ENCODE measurements around the gene MLKL.

The MLKL gene

DNA sequence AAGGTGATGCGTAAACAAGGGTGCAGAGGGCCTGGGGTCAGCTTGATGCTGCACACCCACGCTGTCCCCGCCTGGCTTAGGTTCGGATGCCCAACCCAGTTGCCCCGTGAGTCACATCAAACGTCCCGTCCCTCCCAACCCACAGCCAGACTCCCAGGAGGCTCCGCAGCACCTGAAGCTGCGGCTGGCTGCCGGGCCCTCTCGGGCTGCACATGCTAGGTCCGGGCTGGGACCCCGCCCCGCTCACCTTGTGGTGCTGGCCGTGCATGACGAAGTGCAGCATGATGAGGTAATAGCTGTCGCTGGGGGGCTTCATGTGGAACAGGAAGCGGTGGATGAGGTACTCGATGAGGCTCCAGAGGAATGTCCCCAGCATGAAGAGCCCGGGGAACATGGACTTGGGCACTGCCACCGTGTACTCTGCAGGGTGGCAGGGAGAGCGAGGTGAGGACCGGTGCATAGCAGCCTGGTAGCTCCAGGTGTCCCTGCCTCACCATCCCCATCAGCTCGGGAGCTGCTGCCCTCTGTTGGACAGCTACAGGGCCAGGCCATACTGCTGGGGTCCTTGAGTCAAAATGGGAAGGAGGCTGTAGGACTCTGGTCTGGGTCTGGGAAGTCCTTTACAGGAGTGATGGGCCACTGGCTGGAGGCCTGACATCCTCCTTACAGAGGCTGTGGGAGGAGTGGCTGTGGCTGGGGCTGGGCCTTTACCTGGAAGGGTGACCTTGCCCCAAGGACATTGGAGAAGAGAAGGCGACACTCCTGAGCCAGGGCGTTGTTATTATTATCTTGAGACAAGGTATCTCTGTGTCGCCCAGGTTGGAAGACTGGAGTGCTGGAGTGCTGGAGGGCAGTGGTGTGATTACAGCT is 18.3 kb upstream of the MLKL start:
- no peak for TF ChIP-seq CTCF (IDR thresholded peaks at IDR 0.05; ENCODE audit: low read depth, low read length)

DNA sequence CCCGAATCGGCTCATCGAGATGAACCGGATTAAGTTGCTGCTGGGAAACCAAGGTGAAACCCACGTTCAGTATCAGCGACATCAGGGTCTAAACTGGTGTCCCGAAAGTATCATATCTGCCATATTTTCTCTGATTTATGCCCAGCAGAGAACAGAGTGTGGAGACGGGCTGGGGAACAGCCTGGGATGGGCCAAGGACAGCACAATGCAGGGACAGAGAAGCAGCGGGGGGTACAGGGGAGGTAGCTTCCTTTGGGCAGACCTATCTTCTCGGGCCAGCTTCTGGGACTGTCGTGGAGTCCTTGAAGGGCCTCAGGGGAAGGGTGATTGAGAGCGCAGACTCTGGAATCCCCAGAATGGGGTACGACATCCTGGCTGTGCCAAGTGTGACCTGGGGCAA is 17.5 kb upstream of the MLKL start:
- no peak for DNase-seq (ENCODE audit: low read depth in 2 of 2)
- TF ChIP-seq CTCF (IDR thresholded peaks at IDR 0.05; ENCODE audit: low read depth, low read length), result no peak
- H3K4me3 ChIP-seq (replicated peaks in 1 of 2; ENCODE audit: low read depth in 2 of 2, low read length in 2 of 2), result no peak overlapping the region

More for the DNA sequence above, 18.3 kb upstream of the MLKL start:
- H3K4me3 ChIP-seq (replicated peaks in 1 of 2; ENCODE audit: low read depth in 2 of 2, low read length in 2 of 2), result no peak overlapping the region
- no peak for DNase-seq (ENCODE audit: low read depth in 2 of 2)

DNA sequence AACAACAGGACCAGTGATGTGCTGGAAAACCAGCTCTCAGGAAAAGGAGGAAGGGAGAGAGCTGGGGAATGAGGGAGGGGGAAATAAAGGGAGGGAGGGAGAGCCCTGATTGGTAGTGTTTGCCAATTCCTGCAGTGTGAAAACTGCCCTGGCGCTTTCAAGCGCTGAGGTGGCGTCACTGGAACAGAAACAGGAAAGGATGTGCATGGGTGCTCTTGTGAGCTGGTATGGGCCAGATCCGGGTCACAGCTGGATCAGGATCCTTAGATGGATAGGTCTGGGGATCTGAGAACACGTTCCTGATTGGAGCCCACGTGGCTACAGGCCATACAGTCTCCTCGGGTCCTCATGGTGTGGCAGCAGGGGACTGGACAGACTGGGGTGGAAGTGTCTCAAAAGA is 16.7 kb upstream of the MLKL start:
- no peak for TF ChIP-seq CTCF (IDR thresholded peaks at IDR 0.05; ENCODE audit: low read depth, low read length)
- DNase-seq (ENCODE audit: low read depth in 2 of 2), result no peak

DNA sequence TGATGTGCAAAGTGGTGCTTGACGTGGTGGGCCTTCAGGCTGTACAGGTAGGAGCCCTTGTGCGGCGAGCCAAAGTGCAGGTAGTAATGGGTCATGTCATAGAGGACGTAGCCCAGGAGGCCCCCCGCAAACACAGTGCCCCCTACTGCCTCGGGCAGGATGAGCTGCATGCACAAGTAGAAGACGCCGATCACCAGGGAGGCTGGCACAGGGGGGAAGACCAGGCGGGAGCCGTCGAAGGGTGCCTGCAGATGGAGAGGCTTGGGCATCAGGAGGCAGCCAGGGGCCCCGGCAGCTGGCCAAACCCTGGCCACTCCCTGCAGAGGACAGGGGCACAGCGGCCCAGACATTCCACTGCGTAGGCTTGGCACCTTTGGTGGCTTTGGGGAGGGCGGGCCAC is 15.7 kb upstream of the MLKL start:
- no peak for DNase-seq (ENCODE audit: low read depth in 2 of 2)
- no peak overlapping the region for H3K4me3 ChIP-seq (replicated peaks in 1 of 2; ENCODE audit: low read depth in 2 of 2, low read length in 2 of 2)
- TF ChIP-seq CTCF (IDR thresholded peaks at IDR 0.05; ENCODE audit: low read depth, low read length), result no peak

More for the DNA sequence above, 16.7 kb upstream of the MLKL start:
- H3K4me3 ChIP-seq (replicated peaks in 1 of 2; ENCODE audit: low read depth in 2 of 2, low read length in 2 of 2), result no peak overlapping the region

DNA sequence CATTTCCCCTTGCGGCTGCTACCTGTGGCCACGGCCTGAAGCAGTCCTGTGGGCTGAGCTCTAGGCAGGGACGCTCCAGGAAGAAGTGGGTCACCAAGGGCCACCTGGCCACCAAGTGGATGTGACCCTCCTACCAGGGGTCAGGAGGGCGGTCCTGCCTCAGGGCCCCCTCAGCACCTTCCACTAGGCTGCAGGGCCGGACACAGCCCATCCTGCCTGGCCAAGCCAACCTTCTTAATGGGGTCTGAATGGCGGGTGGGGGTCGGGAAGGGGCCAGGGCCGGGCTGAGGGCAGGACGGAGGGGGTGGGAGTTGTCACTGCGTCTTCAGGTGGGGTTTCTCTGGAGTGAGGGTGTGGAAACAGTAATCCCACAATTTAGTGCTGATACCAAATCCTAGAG is 13.2 kb upstream of the MLKL start:
- no peak for DNase-seq (ENCODE audit: low read depth in 2 of 2)
- no peak overlapping the region for H3K4me3 ChIP-seq (replicated peaks in 1 of 2; ENCODE audit: low read depth in 2 of 2, low read length in 2 of 2)
- no peak for TF ChIP-seq CTCF (IDR thresholded peaks at IDR 0.05; ENCODE audit: low read depth, low read length)

DNA sequence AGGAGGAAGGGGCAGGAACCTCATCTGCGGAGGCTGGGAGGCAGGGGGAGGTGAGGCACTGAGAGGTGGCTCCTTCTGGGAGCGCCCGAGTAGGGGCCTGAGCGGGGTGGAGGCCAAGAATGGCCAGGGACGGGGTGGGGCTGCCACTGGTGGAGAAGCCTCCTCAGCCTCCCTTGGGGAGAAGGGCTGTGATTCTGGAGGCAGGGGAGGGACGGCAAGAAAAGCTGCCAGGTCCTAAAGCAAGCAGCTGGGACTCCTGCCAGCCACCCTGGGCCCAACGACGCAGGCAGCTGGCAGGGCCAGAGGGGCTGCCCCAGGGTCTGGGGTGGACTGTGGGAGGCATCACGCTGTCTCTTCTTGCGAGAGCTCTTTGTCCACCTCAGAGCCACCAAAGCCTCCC is 12.7 kb upstream of the MLKL start:
- no peak for DNase-seq (ENCODE audit: low read depth in 2 of 2)
- no peak for TF ChIP-seq CTCF (IDR thresholded peaks at IDR 0.05; ENCODE audit: low read depth, low read length)
- H3K4me3 ChIP-seq (replicated peaks in 1 of 2; ENCODE audit: low read depth in 2 of 2, low read length in 2 of 2), result no peak overlapping the region
